MM.1S (cell line): ENCODE results near the gene SERHL2.

ENCODE experiments used
- EZH2 ChIP-seq: fragments of 300-600 bp; sonication (generic); optimal IDR thresholded peaks from 2 replicates; pipeline ENCODE3; 2017; ENCODE audit warnings: low read depth, mild to moderate bottlenecking, antibody characterized with exemption, low read length, mixed read lengths
- TF ChIP-seq, protein P1 (sequence below): fragments of 300-600 bp; sonication (generic); IDR thresholded peaks from 2 replicates; pipeline ENCODE4 v1.5.1; 2016; ENCODE audit warnings: antibody characterized with exemption, low read length, mixed read lengths

GRCh38 chr22:42549331-42550060 is 4.3 kb upstream of the SERHL2 start:
- TF ChIP-seq, protein P1, sequence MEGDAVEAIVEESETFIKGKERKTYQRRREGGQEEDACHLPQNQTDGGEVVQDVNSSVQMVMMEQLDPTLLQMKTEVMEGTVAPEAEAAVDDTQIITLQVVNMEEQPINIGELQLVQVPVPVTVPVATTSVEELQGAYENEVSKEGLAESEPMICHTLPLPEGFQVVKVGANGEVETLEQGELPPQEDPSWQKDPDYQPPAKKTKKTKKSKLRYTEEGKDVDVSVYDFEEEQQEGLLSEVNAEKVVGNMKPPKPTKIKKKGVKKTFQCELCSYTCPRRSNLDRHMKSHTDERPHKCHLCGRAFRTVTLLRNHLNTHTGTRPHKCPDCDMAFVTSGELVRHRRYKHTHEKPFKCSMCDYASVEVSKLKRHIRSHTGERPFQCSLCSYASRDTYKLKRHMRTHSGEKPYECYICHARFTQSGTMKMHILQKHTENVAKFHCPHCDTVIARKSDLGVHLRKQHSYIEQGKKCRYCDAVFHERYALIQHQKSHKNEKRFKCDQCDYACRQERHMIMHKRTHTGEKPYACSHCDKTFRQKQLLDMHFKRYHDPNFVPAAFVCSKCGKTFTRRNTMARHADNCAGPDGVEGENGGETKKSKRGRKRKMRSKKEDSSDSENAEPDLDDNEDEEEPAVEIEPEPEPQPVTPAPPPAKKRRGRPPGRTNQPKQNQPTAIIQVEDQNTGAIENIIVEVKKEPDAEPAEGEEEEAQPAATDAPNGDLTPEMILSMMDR: no peak
- TF ChIP-seq EZH2: no peak
